ENCODE results near the gene ARSA. TPM values are rescaled to one million over a fixed set of nuclear protein-coding genes. Genes with fewer than 3 reads are reported as not detected.
"Not testable (repeated sequence)": the region's sequence is repeated elsewhere in the genome, so short reads cannot be mapped to it uniquely, and the experiment has no call there.

Gene ARSA
- total RNA-seq, 4 donors from 2014 or later, result 81.2 to 253 (median 99.1) TPM

- DNase-seq, result no peak
- intact Hi-C loops (cut with DNase I; ENCODE audit: low total_unique reads) (no loop called here), in situ Hi-C loops (cut with MboI; ENCODE audit: low pct_ligation_motif_present in 1 of 4, low pct_unique_long_range_greater_than_20kb in 1 of 4, low sequenced_read_pairs in 3 of 4) (no loop called here)
- Histone ChIP-seq H3K27me3 (peaks cover 40% of the 10 kb centered on the region), H3K4me3 (no peak overlapping the region), H3K36me3 (no peaks in the 10 kb centered on the region), H3K9me3 (no peaks in the 10 kb centered on the region), H3K4me1 (peaks cover 6 to 14% (median 9%) of the 10 kb centered on the region in 4 donors), H3K27ac (no peak overlapping the region)
- TF ChIP-seq POLR2AphosphoS5 (IDR thresholded peaks at IDR 0.05) (no peak), EP300 (IDR thresholded peaks at IDR 0.05; ENCODE audit: low read depth) (no peak), POLR2A (IDR thresholded peaks at IDR 0.05) (no peak), CTCF (IDR thresholded peaks at IDR 0.05) (no peak)
- WGBS, 2 donors (ENCODE audit: low coverage in 1 of 2), result 84 to 89% methylated on average over 9 to 10 of the region's 10 CpGs
Observed at GRCh38 chr22:50608996-50609395, 19.0 kb downstream of the ARSA start.

GRCh38 chr22:50608058-50608840, 19.7 kb downstream of the ARSA start:
- H3K27ac ChIP-seq; intact Hi-C loops (cut with DNase I; ENCODE audit: low total_unique reads); H3K4me3 ChIP-seq; in situ Hi-C loops (cut with MboI; ENCODE audit: low pct_ligation_motif_present in 1 of 4, low pct_unique_long_range_greater_than_20kb in 1 of 4, low sequenced_read_pairs in 3 of 4); H3K36me3 ChIP-seq; H3K9me3 ChIP-seq; DNase-seq: not testable (repeated sequence)
- 75 to 85% methylated on average over 16 to 39 of the region's 39 CpGs for WGBS, 2 donors (ENCODE audit: low coverage in 1 of 2)
- Histone ChIP-seq H3K4me1 (peaks cover 5 to 11% (median 6%) of the 10 kb centered on the region in 4 donors), H3K27me3 (peaks cover 47% of the 10 kb centered on the region)

- Histone ChIP-seq H3K9me3 (no peaks in the 10 kb centered on the region), H3K36me3 (no peaks in the 10 kb centered on the region), H3K27me3 (peaks cover 53% of the 10 kb centered on the region), H3K4me1 (peaks cover 0 to 6% (median 2%) of the 10 kb centered on the region in 4 donors), H3K27ac (no peak overlapping the region), H3K4me3 (no peak overlapping the region)
- in situ Hi-C loops (cut with MboI; ENCODE audit: low pct_ligation_motif_present in 1 of 4, low pct_unique_long_range_greater_than_20kb in 1 of 4, low sequenced_read_pairs in 3 of 4), result no loop called here
- intact Hi-C loops (cut with DNase I; ENCODE audit: low total_unique reads), result no loop called here
- no peak for TF ChIP-seq EP300 (IDR thresholded peaks at IDR 0.05; ENCODE audit: low read depth)
- no peak for TF ChIP-seq CTCF (IDR thresholded peaks at IDR 0.05)
- TF ChIP-seq POLR2A (IDR thresholded peaks at IDR 0.05), result no peak
- no peak for DNase-seq
- 20 to 71% methylated on average over 1 to 6 of the region's 6 CpGs for WGBS, 2 donors (ENCODE audit: low coverage in 1 of 2)
Observed at GRCh38 chr22:50607659-50608020, 20.3 kb downstream of the ARSA start.

- Histone ChIP-seq H3K9me3 (no peaks in the 10 kb centered on the region), H3K4me1 (peaks cover 0 to under 1% (median under 1%) of the 10 kb centered on the region in 4 donors), H3K27me3 (peaks cover 54% of the 10 kb centered on the region), H3K36me3 (no peaks in the 10 kb centered on the region), H3K4me3 (no peak overlapping the region), H3K27ac (no peak overlapping the region)
- intact Hi-C loops (cut with DNase I; ENCODE audit: low total_unique reads), result no loop called here
- 78% methylated on average over 18 of the region's 18 CpGs; no CpG with 5 or more reads in 1 of the 2 donors for WGBS, 2 donors (ENCODE audit: low coverage in 1 of 2)
- no peak for TF ChIP-seq CTCF (IDR thresholded peaks at IDR 0.05)
- no peak for TF ChIP-seq POLR2AphosphoS5 (IDR thresholded peaks at IDR 0.05)
- no peak for TF ChIP-seq EP300 (IDR thresholded peaks at IDR 0.05; ENCODE audit: low read depth)
- TF ChIP-seq POLR2A (IDR thresholded peaks at IDR 0.05), result no peak
- DNase-seq, result no peak
- in situ Hi-C loops (cut with MboI; ENCODE audit: low pct_ligation_motif_present in 1 of 4, low pct_unique_long_range_greater_than_20kb in 1 of 4, low sequenced_read_pairs in 3 of 4), result no loop called here
Observed at GRCh38 chr22:50606946-50607658, 20.9 kb downstream of the ARSA start.

All from transverse colon (tissue), 4 donors.